SU-DHL-6 (cell line): ENCODE measurements around the gene TMEM198.

Source experiments
- H2AFZ ChIP-seq: fragments of 200-600 bp; sonication (generic); 2 replicates; pipeline ENCODE4 v1.6.1; 2014; ENCODE audit warnings: low read depth, mild to moderate bottlenecking, moderate library complexity, mixed read lengths, antibody characterized with exemption, low read length; ENCODE audit not compliant: severe bottlenecking
- H3F3A ChIP-seq: fragments of 200-600 bp; shearing (Covaris generic); 2 replicates; pipeline ENCODE4 v1.6.0; 2016; ENCODE audit warnings: antibody characterized with exemption, mild to moderate bottlenecking; ENCODE audit not compliant: insufficient read depth
- H3K27ac ChIP-seq: fragments of 200-600 bp; sonication (generic); 2 replicates; pipeline ENCODE4 v1.5.1; 2016; ENCODE audit warnings: low read depth, mild to moderate bottlenecking, low read length, moderate library complexity, mixed read lengths
- H3K27me3 ChIP-seq: fragments of 200-600 bp; sonication (generic), shearing (Covaris generic); 2 replicates; pipeline ENCODE4 v1.6.0; 2014; ENCODE audit warnings: mild to moderate bottlenecking, low read length
- H3K36me3 ChIP-seq: fragments of 200-600 bp; sonication (generic); 2 replicates; pipeline ENCODE4 v1.6.1; 2014; ENCODE audit warnings: mild to moderate bottlenecking, low read length, mixed read lengths
- H3K4me2 ChIP-seq: fragments of 300-600, 200-600 bp; shearing (Covaris generic), sonication (generic); 2 replicates; pipeline ENCODE4 v1.6.0; 2014; ENCODE audit warnings: low read length, low read depth, mild to moderate bottlenecking; ENCODE audit not compliant: poor library complexity, severe bottlenecking
- H3K4me3 ChIP-seq: fragments of 200-600 bp; sonication (generic); 2 replicates; pipeline ENCODE4 v1.5.1; 2014; ENCODE audit warnings: antibody characterized with exemption, low read length, mild to moderate bottlenecking, mixed read lengths; ENCODE audit not compliant: insufficient read depth, poor library complexity, severe bottlenecking
- H3K79me2 ChIP-seq: fragments of 200-600 bp; sonication (generic); 2 replicates; pipeline ENCODE4 v1.6.1; 2014; ENCODE audit warnings: mild to moderate bottlenecking, low read length, moderate library complexity; ENCODE audit not compliant: insufficient read depth
- H3K9ac ChIP-seq: fragments of 200-600 bp; sonication (generic); 2 replicates; pipeline ENCODE4 v1.7.0; 2014; ENCODE audit warnings: mild to moderate bottlenecking, low read length
- H3K9me2 ChIP-seq: fragments of 200-600 bp; sonication (generic); replicated peaks from 2 replicates; pipeline ENCODE4 v1.6.1; 2014; ENCODE audit warnings: low read length; ENCODE audit not compliant: insufficient read depth
- H3K9me3 ChIP-seq: fragments of 200-600 bp; sonication (generic); 2 replicates; pipeline ENCODE4 v1.6.1; 2014; ENCODE audit warnings: low read length, mixed read lengths; ENCODE audit not compliant: insufficient read depth
- H4K20me1 ChIP-seq: fragments of 200-600 bp; sonication (generic); 2 replicates; pipeline ENCODE4 v1.6.1; 2014; ENCODE audit warnings: low read depth, mild to moderate bottlenecking, antibody characterized with exemption, low read length, moderate library complexity, mixed read lengths
- CTCF ChIP-seq: fragments of 200-600 bp; sonication (generic); IDR thresholded peaks from one replicate; pipeline ENCODE4 v1.5.1; 2017; ENCODE audit warnings: antibody characterized with exemption, mild to moderate bottlenecking, low read length, moderate library complexity; ENCODE audit not compliant: insufficient read depth, poor library complexity, severe bottlenecking
- EZH2phosphoT487 ChIP-seq: fragments of 200-600 bp; sonication (generic), shearing (Covaris generic); conservative IDR thresholded peaks from 2 replicates; pipeline ENCODE4 v1.6.1; 2018; ENCODE audit warnings: mild to moderate bottlenecking, antibody characterized with exemption, low read length, moderate library complexity, mixed read lengths

Gene TMEM198

GRCh38 chr2:219565130-219566080 lies 21.6 kb downstream of the TMEM198 start:
- Histone ChIP-seq H3K9ac (no peak overlapping the region), H2AFZ (no peak overlapping the region), H3K27me3 (no peaks in the 10 kb centered on the region), H3K4me2 (no peak overlapping the region), H3K9me2 (no peaks in the 10 kb centered on the region), H3K4me3 (no peak overlapping the region), H3F3A (no peaks in the 10 kb centered on the region), H4K20me1 (no peaks in the 10 kb centered on the region), H3K36me3 (no peaks in the 10 kb centered on the region), H3K27ac (no peak overlapping the region), H3K9me3 (no peaks in the 10 kb centered on the region), H3K79me2 (no peaks in the 10 kb centered on the region)
- no peak for TF ChIP-seq CTCF
- TF ChIP-seq EZH2phosphoT487, result no peak

GRCh38 chr2:219566640-219567039 lies 22.8 kb downstream of the TMEM198 start:
- Histone ChIP-seq H2AFZ (no peak overlapping the region), H3K79me2 (no peaks in the 10 kb centered on the region), H3K9ac (no peak overlapping the region), H3K9me2 (no peaks in the 10 kb centered on the region), H3F3A (no peaks in the 10 kb centered on the region), H3K4me3 (no peak overlapping the region), H3K4me2 (no peak overlapping the region), H4K20me1 (no peaks in the 10 kb centered on the region), H3K9me3 (no peaks in the 10 kb centered on the region), H3K27ac (no peak overlapping the region), H3K27me3 (no peaks in the 10 kb centered on the region), H3K36me3 (no peaks in the 10 kb centered on the region)
- TF ChIP-seq CTCF (no peak), EZH2phosphoT487 (no peak)

GRCh38 chr2:219567131-219567530 lies 23.3 kb downstream of the TMEM198 start:
- H3K36me3 ChIP-seq, result no peaks in the 10 kb centered on the region
- H3K4me2 ChIP-seq, result no peak overlapping the region
- no peak overlapping the region for H3K27ac ChIP-seq
- H4K20me1 ChIP-seq, result no peaks in the 10 kb centered on the region
- no peaks in the 10 kb centered on the region for H3K9me3 ChIP-seq
- H3K79me2 ChIP-seq, result no peaks in the 10 kb centered on the region
- no peaks in the 10 kb centered on the region for H3K27me3 ChIP-seq
- H2AFZ ChIP-seq, result no peak overlapping the region
- H3F3A ChIP-seq, result no peaks in the 10 kb centered on the region
- TF ChIP-seq CTCF, result no peak
- TF ChIP-seq EZH2phosphoT487, result no peak
- H3K9me2 ChIP-seq, result no peaks in the 10 kb centered on the region
- no peak overlapping the region for H3K4me3 ChIP-seq
- H3K9ac ChIP-seq, result no peak overlapping the region
